ENCODE data around the gene MAPK8IP1. TPM values are rescaled to one million over a fixed set of nuclear protein-coding genes. Genes with fewer than 3 reads are reported as not detected.

MAPK8IP1 gene
- total and polyA plus RNA-seq, 4 donors = 0.78 to 2.7 (median 1.4) TPM

DNA sequence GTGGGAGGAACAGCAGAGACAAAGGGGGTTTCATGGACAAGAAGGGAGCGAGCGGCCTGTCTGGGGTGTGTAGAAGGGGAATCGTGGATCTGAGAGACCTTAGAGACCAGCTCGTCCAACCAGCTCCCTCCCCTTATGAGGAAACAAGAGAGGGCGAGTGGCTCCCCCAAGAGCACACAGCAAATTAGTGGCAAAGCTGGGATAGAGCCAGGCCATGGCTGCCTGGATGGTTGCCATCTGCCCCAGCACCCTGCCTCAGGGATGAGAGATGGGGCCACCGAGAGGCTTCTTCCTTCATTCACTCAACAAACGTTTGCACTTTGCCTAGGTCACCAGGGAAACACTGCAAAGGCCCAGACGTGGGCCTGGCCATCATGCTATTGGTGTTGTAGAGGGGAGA, 4.1 kb downstream of the MAPK8IP1 start:
- Histone ChIP-seq H3K4me3 (ENCODE audit: low read depth in 1 of 3, low read length in 3 of 3) (no peak overlapping the region), H3K27me3 (ENCODE audit: control insufficient read depth in 4 of 4, insufficient read depth in 4 of 4, low read length in 3 of 4) (no peaks in the 10 kb centered on the region), H3K9ac (ENCODE audit: low read depth in 1 of 2, low read length in 2 of 2) (no peak overlapping the region), H3K4me1 (ENCODE audit: control insufficient read depth in 4 of 4, insufficient read depth in 4 of 4, low read length in 3 of 4) (peaks cover 6 to 29% (median 18%) of the 10 kb centered on the region in 4 donors), H3K9me3 (ENCODE audit: control insufficient read depth in 4 of 4, low read length in 3 of 4) (no peaks in the 10 kb centered on the region), H3K27ac (ENCODE audit: low read depth in 1 of 2, low read length in 2 of 2) (no peak overlapping the region), H3K36me3 (ENCODE audit: control insufficient read depth in 4 of 4, insufficient read depth in 3 of 4, low read depth in 1 of 4, low read length in 3 of 4) (no peaks in the 10 kb centered on the region)
- TF ChIP-seq RXRA (IDR thresholded peaks at IDR 0.05) (no peak), NR2F2 (IDR thresholded peaks at IDR 0.05) (no peak), TAF1 (conservative IDR thresholded peaks at IDR 0.05) (no peak), FOXA2 (IDR thresholded peaks at IDR 0.05) (no peak)
- TF ChIP-seq, protein P1, sequence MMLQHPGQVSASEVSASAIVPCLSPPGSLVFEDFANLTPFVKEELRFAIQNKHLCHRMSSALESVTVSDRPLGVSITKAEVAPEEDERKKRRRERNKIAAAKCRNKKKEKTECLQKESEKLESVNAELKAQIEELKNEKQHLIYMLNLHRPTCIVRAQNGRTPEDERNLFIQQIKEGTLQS (IDR thresholded peaks at IDR 0.05) = no peak
- TF ChIP-seq, protein P2, sequence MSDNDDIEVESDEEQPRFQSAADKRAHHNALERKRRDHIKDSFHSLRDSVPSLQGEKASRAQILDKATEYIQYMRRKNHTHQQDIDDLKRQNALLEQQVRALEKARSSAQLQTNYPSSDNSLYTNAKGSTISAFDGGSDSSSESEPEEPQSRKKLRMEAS (IDR thresholded peaks at IDR 0.05) = no peak
- 93% methylated on average over 8 of the region's 8 CpGs for WGBS
- DNase-seq (ENCODE audit: low spot score) = no peak

DNA sequence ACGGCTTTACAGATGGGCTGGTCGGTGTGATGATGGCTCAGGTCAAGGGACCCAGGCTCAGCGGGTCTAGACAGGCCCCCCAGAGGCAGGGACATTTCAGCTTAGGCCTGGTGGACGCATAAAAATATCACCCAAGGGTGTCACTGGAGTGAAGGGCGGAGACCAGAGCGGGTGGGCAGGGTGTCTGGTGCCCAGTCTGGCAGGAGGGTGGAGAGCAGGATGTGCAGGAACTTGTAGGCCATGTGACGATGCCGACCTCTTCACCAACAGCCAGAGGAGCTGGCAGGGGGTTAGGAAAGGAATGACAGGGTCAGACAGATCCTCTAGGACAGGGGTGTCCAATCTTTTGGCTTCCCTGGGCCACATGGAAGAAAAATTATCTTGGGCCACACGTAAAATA, 4.5 kb downstream of the MAPK8IP1 start:
- WGBS = 95% methylated on average over 9 of the region's 9 CpGs
- Histone ChIP-seq H3K27ac (ENCODE audit: low read depth in 1 of 2, low read length in 2 of 2) (no peak overlapping the region), H3K36me3 (ENCODE audit: control insufficient read depth in 4 of 4, insufficient read depth in 3 of 4, low read depth in 1 of 4, low read length in 3 of 4) (no peaks in the 10 kb centered on the region), H3K9ac (ENCODE audit: low read depth in 1 of 2, low read length in 2 of 2) (no peak overlapping the region), H3K9me3 (ENCODE audit: control insufficient read depth in 4 of 4, low read length in 3 of 4) (no peaks in the 10 kb centered on the region), H3K4me3 (ENCODE audit: low read depth in 1 of 3, low read length in 3 of 3) (no peak overlapping the region), H3K27me3 (ENCODE audit: control insufficient read depth in 4 of 4, insufficient read depth in 4 of 4, low read length in 3 of 4) (no peaks in the 10 kb centered on the region), H3K4me1 (ENCODE audit: control insufficient read depth in 4 of 4, insufficient read depth in 4 of 4, low read length in 3 of 4) (peaks cover 6 to 29% (median 18%) of the 10 kb centered on the region in 4 donors)
- DNase-seq (ENCODE audit: low spot score) = no peak
- TF ChIP-seq RXRA (IDR thresholded peaks at IDR 0.05) (no peak), HNF4A (conservative IDR thresholded peaks at IDR 0.05) (no peak), TAF1 (conservative IDR thresholded peaks at IDR 0.05) (no peak), EGR1 (IDR thresholded peaks at IDR 0.05; ENCODE audit: low read depth in 2 of 2) (no peak), RAD21 (IDR thresholded peaks at IDR 0.05) (no peak), SP1 (IDR thresholded peaks at IDR 0.05) (no peak), FOXA1 (IDR thresholded peaks at IDR 0.05) (no peak), GABPA (IDR thresholded peaks at IDR 0.05 in 1 of 2, conservative IDR thresholded peaks at IDR 0.05 in 1 of 2) (no peak), JUND (IDR thresholded peaks at IDR 0.05) (no peak)
- TF ChIP-seq, protein P3, sequence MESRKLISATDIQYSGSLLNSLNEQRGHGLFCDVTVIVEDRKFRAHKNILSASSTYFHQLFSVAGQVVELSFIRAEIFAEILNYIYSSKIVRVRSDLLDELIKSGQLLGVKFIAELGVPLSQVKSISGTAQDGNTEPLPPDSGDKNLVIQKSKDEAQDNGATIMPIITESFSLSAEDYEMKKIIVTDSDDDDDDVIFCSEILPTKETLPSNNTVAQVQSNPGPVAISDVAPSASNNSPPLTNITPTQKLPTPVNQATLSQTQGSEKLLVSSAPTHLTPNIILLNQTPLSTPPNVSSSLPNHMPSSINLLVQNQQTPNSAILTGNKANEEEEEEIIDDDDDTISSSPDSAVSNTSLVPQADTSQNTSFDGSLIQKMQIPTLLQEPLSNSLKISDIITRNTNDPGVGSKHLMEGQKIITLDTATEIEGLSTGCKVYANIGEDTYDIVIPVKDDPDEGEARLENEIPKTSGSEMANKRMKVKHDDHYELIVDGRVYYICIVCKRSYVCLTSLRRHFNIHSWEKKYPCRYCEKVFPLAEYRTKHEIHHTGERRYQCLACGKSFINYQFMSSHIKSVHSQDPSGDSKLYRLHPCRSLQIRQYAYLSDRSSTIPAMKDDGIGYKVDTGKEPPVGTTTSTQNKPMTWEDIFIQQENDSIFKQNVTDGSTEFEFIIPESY (IDR thresholded peaks at IDR 0.05) = no peak
- TF ChIP-seq, protein P4, sequence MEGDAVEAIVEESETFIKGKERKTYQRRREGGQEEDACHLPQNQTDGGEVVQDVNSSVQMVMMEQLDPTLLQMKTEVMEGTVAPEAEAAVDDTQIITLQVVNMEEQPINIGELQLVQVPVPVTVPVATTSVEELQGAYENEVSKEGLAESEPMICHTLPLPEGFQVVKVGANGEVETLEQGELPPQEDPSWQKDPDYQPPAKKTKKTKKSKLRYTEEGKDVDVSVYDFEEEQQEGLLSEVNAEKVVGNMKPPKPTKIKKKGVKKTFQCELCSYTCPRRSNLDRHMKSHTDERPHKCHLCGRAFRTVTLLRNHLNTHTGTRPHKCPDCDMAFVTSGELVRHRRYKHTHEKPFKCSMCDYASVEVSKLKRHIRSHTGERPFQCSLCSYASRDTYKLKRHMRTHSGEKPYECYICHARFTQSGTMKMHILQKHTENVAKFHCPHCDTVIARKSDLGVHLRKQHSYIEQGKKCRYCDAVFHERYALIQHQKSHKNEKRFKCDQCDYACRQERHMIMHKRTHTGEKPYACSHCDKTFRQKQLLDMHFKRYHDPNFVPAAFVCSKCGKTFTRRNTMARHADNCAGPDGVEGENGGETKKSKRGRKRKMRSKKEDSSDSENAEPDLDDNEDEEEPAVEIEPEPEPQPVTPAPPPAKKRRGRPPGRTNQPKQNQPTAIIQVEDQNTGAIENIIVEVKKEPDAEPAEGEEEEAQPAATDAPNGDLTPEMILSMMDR (IDR thresholded peaks at IDR 0.05; ENCODE audit: low read depth, low read length, missing input control) = no peak
